HepG2 (cell line): ENCODE measurements around the gene GOT2. TPM values are rescaled to one million over a fixed set of nuclear protein-coding genes. Genes with fewer than 3 reads are reported as not detected.

ENCODE experiments used
- BCL6 ChIP-seq: IDR thresholded peaks from 2 replicates; pipeline ENCODE4 v1.6.1; 2016; ENCODE audit warnings: missing genetic modification reagents, missing compliant biosample characterization
- DR1 ChIP-seq: sonication (generic); formaldehyde crosslinking; IDR thresholded peaks from 2 replicates; pipeline ENCODE4 v1.8.0; 2021; ENCODE audit warnings: mild to moderate bottlenecking, missing genetic modification reagents, inconsistent platforms
- ELF4 ChIP-seq: sonication (generic); formaldehyde crosslinking; IDR thresholded peaks from 2 replicates; pipeline ENCODE4 v1.5.0; 2020; ENCODE audit warnings: missing genetic modification reagents, mild to moderate bottlenecking, moderate library complexity, borderline replicate concordance
- HES4 ChIP-seq: sonication (generic); formaldehyde crosslinking; IDR thresholded peaks from 2 replicates; pipeline ENCODE4 v1.9.0; 2021; ENCODE audit warnings: mild to moderate bottlenecking, missing genetic modification reagents, borderline replicate concordance
- IKZF5 ChIP-seq: IDR thresholded peaks from 2 replicates; pipeline ENCODE4 v1.6.1; 2018; ENCODE audit warnings: missing genetic modification reagents, mild to moderate bottlenecking, missing compliant biosample characterization
- MBD4 ChIP-seq: IDR thresholded peaks from 2 replicates; pipeline ENCODE4 v1.6.1; 2012; ENCODE audit warnings: low read length, inconsistent platforms, borderline replicate concordance
- NFATC3 ChIP-seq: sonication (generic); formaldehyde crosslinking; IDR thresholded peaks from 2 replicates; pipeline ENCODE4 v1.5.1; 2020; ENCODE audit warnings: mild to moderate bottlenecking, missing genetic modification reagents
- SIN3B ChIP-seq: fragments of 150-350 bp; IDR thresholded peaks from 2 replicates; pipeline ENCODE4 v1.6.1; 2014; ENCODE audit warnings: low read length
- TRIM22 ChIP-seq: fragments of 450-650 bp; IDR thresholded peaks from 2 replicates; pipeline ENCODE4 v1.6.1; 2017
- ZNF101 ChIP-seq: sonication (generic); formaldehyde crosslinking; IDR thresholded peaks from 2 replicates; pipeline ENCODE4 v1.4.0; 2020; ENCODE audit warnings: mild to moderate bottlenecking, low read depth, missing genetic modification reagents, borderline replicate concordance
- ZNF318 ChIP-seq: sonication (generic); formaldehyde crosslinking; IDR thresholded peaks from 2 replicates; pipeline ENCODE4 v1.4.0; 2020; ENCODE audit warnings: mild to moderate bottlenecking, missing genetic modification reagents
- ZNF580 ChIP-seq: IDR thresholded peaks from 2 replicates; pipeline ENCODE4 v1.6.1; 2016; ENCODE audit warnings: low read depth, borderline replicate concordance
- ZNF780A ChIP-seq: sonication (generic); formaldehyde crosslinking; IDR thresholded peaks from 2 replicates; pipeline ENCODE4 v1.8.0; 2022; ENCODE audit warnings: mild to moderate bottlenecking, missing genetic modification reagents, moderate library complexity
- polyA plus RNA-seq, 8 experiments: library from polyadenylated mRNA; depleted of rRNA in 3 of 8; stranded (reverse) in 7 of 8; unstranded in 1 of 8; fragments of >200 nt; fragmentation: Illumina TruSeq in 4 of 8; extraction: Trizol in 4 of 8; gene quantifications; 2 replicates each; pipeline versions ENCODE4 v1.2.1 to v1.2.3, GENCODE V29; 2011 to 2016; ENCODE audit warnings: low read depth in 4 of 8, missing spikeins in 1 of 8, mixed read lengths in 1 of 8; ENCODE audit not compliant: insufficient read depth in 1 of 8
- total RNA-seq, 5 experiments: library from RNA; depleted of rRNA; stranded (reverse); fragments of >200 nt; fragmentation: Illumina TruSeq; extraction: Trizol; gene quantifications; 2 replicates each; pipeline ENCODE4 v1.2.3, GENCODE V29; 2016; ENCODE audit warnings: low read depth in 1 of 5
- TF ChIP-seq, protein P1 (sequence below): sonication (generic); formaldehyde crosslinking; IDR thresholded peaks from 2 replicates; pipeline ENCODE4 v1.8.0; 2022; ENCODE audit warnings: low read depth, missing genetic modification reagents
- TF ChIP-seq, protein P2 (sequence below): sonication (generic); formaldehyde crosslinking; IDR thresholded peaks from 2 replicates; pipeline ENCODE4 v1.8.0; 2023; ENCODE audit warnings: mild to moderate bottlenecking, missing genetic modification reagents

Gene GOT2
- total and polyA plus RNA-seq, 2 of the 13 experiments (the other 11 are each of a cell fraction or from before 2014, with no cell fraction given) = 32.6 to 121 TPM

GRCh38 chr16:58684354-58685083, 49.6 kb downstream of the GOT2 start, which contains the start of gene SLC38A7 (continued):
- TF ChIP-seq ELF4 (CRISPR knock-in tag) (0 out of 2 replicates have a peak, but pooled peaks have one; percentile 21), ZNF780A (CRISPR knock-in tag) (no peak), ZNF101 (no peak), NFATC3 (no peak), TRIM22 (no peak), SIN3B (peak; percentile 81), IKZF5 (peak; percentile 69), HES4 (CRISPR knock-in tag) (no peak), BCL6 (no peak; the same call in 1 of the 2 replicates), ZNF318 (no peak), MBD4 (no peak), ZNF580 (peak; percentile 68), DR1 (CRISPR knock-in tag) (no peak)
- TF ChIP-seq, protein P1, sequence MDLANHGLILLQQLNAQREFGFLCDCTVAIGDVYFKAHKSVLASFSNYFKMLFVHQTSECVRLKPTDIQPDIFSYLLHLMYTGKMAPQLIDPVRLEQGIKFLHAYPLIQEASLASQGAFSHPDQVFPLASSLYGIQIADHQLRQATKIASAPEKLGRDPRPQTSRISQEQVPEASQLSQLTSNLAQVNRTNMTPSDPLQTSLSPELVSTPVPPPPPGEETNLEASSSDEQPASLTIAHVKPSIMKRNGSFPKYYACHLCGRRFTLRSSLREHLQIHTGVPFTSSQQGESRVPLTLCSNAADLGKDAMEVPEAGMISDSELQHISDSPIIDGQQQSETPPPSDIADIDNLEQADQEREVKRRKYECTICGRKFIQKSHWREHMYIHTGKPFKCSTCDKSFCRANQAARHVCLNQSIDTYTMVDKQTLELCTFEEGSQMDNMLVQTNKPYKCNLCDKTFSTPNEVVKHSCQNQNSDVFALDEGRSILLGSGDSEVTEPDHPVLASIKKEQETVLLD (CRISPR knock-in tag) = no peak
- TF ChIP-seq, protein P2, sequence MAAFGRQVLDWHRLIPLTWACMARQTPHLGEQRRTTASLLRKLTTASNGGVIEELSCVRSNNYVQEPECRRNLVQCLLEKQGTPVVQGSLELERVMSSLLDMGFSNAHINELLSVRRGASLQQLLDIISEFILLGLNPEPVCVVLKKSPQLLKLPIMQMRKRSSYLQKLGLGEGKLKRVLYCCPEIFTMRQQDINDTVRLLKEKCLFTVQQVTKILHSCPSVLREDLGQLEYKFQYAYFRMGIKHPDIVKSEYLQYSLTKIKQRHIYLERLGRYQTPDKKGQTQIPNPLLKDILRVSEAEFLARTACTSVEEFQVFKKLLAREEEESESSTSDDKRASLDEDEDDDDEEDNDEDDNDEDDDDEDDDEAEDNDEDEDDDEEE (CRISPR knock-in tag) = no peak
